PC-3 (cell line): ENCODE data around the gene MAGI2. TPM values are rescaled to one million over a fixed set of nuclear protein-coding genes. Genes with fewer than 3 reads are reported as not detected.

Experiments
- ATAC-seq: fragments of 200-7000 bp; cut with Tn5 transposase; 2 replicates; pipeline ENCODE4 v1.9.1; 2020; ENCODE audit warnings: mild to moderate bottlenecking, moderate library complexity
- BruUV-seq: library from RNA; stranded (reverse); fragments of 400-500 nt; replicated peaks from 2 replicates; lab custom pipeline; 2021; lab: Mats Ljungman, UMichigan
- CTCF ChIA-PET: fragments of 300-600 bp; sonication (Branson Sonifier 250); formaldehyde crosslinking; loops from one replicate; lab custom pipeline; 2022; ENCODE audit warnings: antibody characterized with exemption; lab: Charles Lee
- POLR2A ChIA-PET: fragments of 300-600 bp; sonication (Branson Sonifier 250); formaldehyde crosslinking; loops from one replicate; lab custom pipeline; 2022; ENCODE audit warnings: antibody characterized with exemption; ENCODE audit not compliant: unreplicated experiment; lab: Charles Lee
- DNase-seq: peaks from one replicate; pipeline ENCODE4 v3.0.0-alpha.2; 2015
- H2AFZ ChIP-seq: fragments of 300-600 bp; sonication (generic); 2 replicates; pipeline ENCODE4 v1.6.0; 2016; ENCODE audit warnings: antibody characterized with exemption, low read length
- H3F3A ChIP-seq: fragments of 300-600 bp; sonication (generic); one replicate; pipeline ENCODE4 v1.6.0; 2017; ENCODE audit warnings: antibody characterized with exemption, low read length, control low read depth, mild to moderate bottlenecking; ENCODE audit not compliant: unreplicated experiment
- H3K27ac ChIP-seq: fragments of 300-600 bp; sonication (generic); 2 replicates; pipeline ENCODE4 v1.5.1; 2016; ENCODE audit warnings: mild to moderate bottlenecking, low read length
- H3K27me3 ChIP-seq: fragments of 300-600 bp; sonication (generic); 2 replicates; pipeline ENCODE4 v1.6.1; 2016; ENCODE audit warnings: low read length, mixed read lengths
- H3K36me3 ChIP-seq: fragments of 300-600 bp; sonication (generic); 2 replicates; pipeline ENCODE4 v1.6.1; 2016; ENCODE audit warnings: low read depth, mixed run types, low read length, mixed read lengths
- H3K4me1 ChIP-seq: fragments of 300-600 bp; sonication (generic); 2 replicates; pipeline ENCODE4 v1.5.1; 2016; ENCODE audit warnings: low read length; ENCODE audit not compliant: insufficient read depth
- H3K4me2 ChIP-seq: fragments of 300-600 bp; sonication (generic); 2 replicates; pipeline ENCODE4 v1.6.0; 2016; ENCODE audit warnings: low read length
- H3K4me3 ChIP-seq: fragments of 300-600 bp; sonication (generic); 2 replicates; pipeline ENCODE4 v1.5.1; 2016; ENCODE audit warnings: mild to moderate bottlenecking, low read length, mixed read lengths
- H3K79me2 ChIP-seq: fragments of 300-600 bp; sonication (generic); 2 replicates; pipeline ENCODE4 v1.6.1; 2017; ENCODE audit warnings: low read length, mixed read lengths
- H3K9ac ChIP-seq: fragments of 300-600 bp; sonication (generic); 2 replicates; pipeline ENCODE4 v1.6.0; 2016; ENCODE audit warnings: mild to moderate bottlenecking, low read length
- H3K9me2 ChIP-seq: fragments of 300-600 bp; sonication (generic); replicated peaks from 2 replicates; pipeline ENCODE4 v1.6.1; 2016; ENCODE audit warnings: mixed run types, low read length, mixed read lengths
- H3K9me3 ChIP-seq: fragments of 300-600 bp; sonication (generic); 2 replicates; pipeline ENCODE4 v1.6.1; 2016; ENCODE audit warnings: low read length, mixed read lengths
- H4K20me1 ChIP-seq: fragments of 300-600 bp; sonication (generic); 2 replicates; pipeline ENCODE4 v1.6.1; 2016; ENCODE audit warnings: low read length, mixed read lengths
- CTCF ChIP-seq: fragments of 300-600 bp; sonication (generic); conservative IDR thresholded peaks from 2 replicates; pipeline ENCODE4 v1.5.1; 2017; ENCODE audit warnings: antibody characterized with exemption, low read depth, mild to moderate bottlenecking, low read length
- EZH2 ChIP-seq: fragments of 300-600 bp; sonication (generic); IDR thresholded peaks from one replicate; pipeline ENCODE4 v1.6.1; 2017; ENCODE audit warnings: antibody characterized with exemption, mild to moderate bottlenecking, low read length; ENCODE audit not compliant: unreplicated experiment
- EZH2phosphoT487 ChIP-seq: fragments of 300-600 bp; sonication (generic); IDR thresholded peaks from 2 replicates; pipeline ENCODE4 v1.6.1; 2018; ENCODE audit warnings: mild to moderate bottlenecking, antibody characterized with exemption, low read length, borderline replicate concordance
- intact Hi-C: fragments of 100-400 bp; cut with micrococcal nuclease; formaldehyde crosslinking; loops from 2 replicates; pipeline ENCODE4 v1.9.0; 2023
- total RNA-seq: library from RNA; depleted of rRNA; stranded (reverse); fragments of >200 nt; gene quantifications from 2 replicates; pipeline ENCODE4 v1.2.3, GENCODE V29; 2014

Gene MAGI2
- total RNA-seq, 1 experiment from 2014 or later = not detected

- H3F3A ChIP-seq = no peaks in the 10 kb centered on the region
- no peaks in the 10 kb centered on the region for H3K36me3 ChIP-seq
- H3K9me2 ChIP-seq = no peaks in the 10 kb centered on the region
- no peak overlapping the region for H3K27ac ChIP-seq
- no TSS peak for BruUV-seq
- no peaks in the 10 kb centered on the region for H3K4me1 ChIP-seq
- H3K79me2 ChIP-seq = no peaks in the 10 kb centered on the region
- POLR2A ChIA-PET = no interaction called here
- DNase-seq = no peak
- peaks cover 47% of the 10 kb centered on the region for H3K27me3 ChIP-seq
- no peaks in the 10 kb centered on the region for H3K9me3 ChIP-seq
- H3K4me3 ChIP-seq = no peak overlapping the region
- CTCF ChIA-PET = no interaction called here
- ATAC-seq = no peak
- no peaks in the 10 kb centered on the region for H4K20me1 ChIP-seq
- no peak overlapping the region for H3K9ac ChIP-seq
- H3K4me2 ChIP-seq = no peak overlapping the region
- intact Hi-C loops = no loop called here
- TF ChIP-seq CTCF = no peak
- TF ChIP-seq EZH2phosphoT487 = no peak
- no peak for TF ChIP-seq EZH2
- no peak overlapping the region for H2AFZ ChIP-seq
Observed at GRCh38 chr7:78406531-78406930, 1046.9 kb downstream of the MAGI2 start.

- CTCF ChIA-PET = no interaction called here
- H2AFZ ChIP-seq = no peak overlapping the region
- H3K36me3 ChIP-seq = no peaks in the 10 kb centered on the region
- no peaks in the 10 kb centered on the region for H3K4me1 ChIP-seq
- no peaks in the 10 kb centered on the region for H4K20me1 ChIP-seq
- no peak overlapping the region for H3K4me2 ChIP-seq
- no peaks in the 10 kb centered on the region for H3K79me2 ChIP-seq
- no peak overlapping the region for H3K9ac ChIP-seq
- no TSS peak for BruUV-seq
- no peaks in the 10 kb centered on the region for H3K9me3 ChIP-seq
- POLR2A ChIA-PET = no interaction called here
- H3F3A ChIP-seq = no peaks in the 10 kb centered on the region
- H3K27ac ChIP-seq = no peak overlapping the region
- ATAC-seq = no peak
- no peak overlapping the region for H3K4me3 ChIP-seq
- intact Hi-C loops = no loop called here
- peaks cover 50% of the 10 kb centered on the region for H3K27me3 ChIP-seq
- TF ChIP-seq CTCF (no peak), EZH2phosphoT487 (no peak), EZH2 (no peak)
- DNase-seq = no peak
- no peaks in the 10 kb centered on the region for H3K9me2 ChIP-seq
Observed at GRCh38 chr7:78402096-78402495, 1051.4 kb downstream of the MAGI2 start.

- BruUV-seq = no TSS peak
- Histone ChIP-seq H3K79me2 (no peaks in the 10 kb centered on the region), H3K27ac (no peak overlapping the region), H2AFZ (no peak overlapping the region), H3F3A (no peaks in the 10 kb centered on the region), H3K36me3 (no peaks in the 10 kb centered on the region), H3K9me2 (no peaks in the 10 kb centered on the region), H4K20me1 (no peaks in the 10 kb centered on the region), H3K9ac (no peak overlapping the region), H3K4me2 (no peak overlapping the region), H3K9me3 (no peaks in the 10 kb centered on the region), H3K27me3 (peaks cover 55% of the 10 kb centered on the region), H3K4me3 (no peak overlapping the region), H3K4me1 (no peaks in the 10 kb centered on the region)
- ChIA-PET POLR2A (interaction anchor here (0.6 kb wide), 1 partner anchor 626 kb away, joined by 12 read pairs; no protein-coding TSS in a partner anchor), CTCF (no interaction called here)
- DNase-seq (no peak), ATAC-seq (no peak)
- TF ChIP-seq EZH2phosphoT487 (no peak), CTCF (no peak), EZH2 (no peak)
- intact Hi-C loops = no loop called here
Observed at GRCh38 chr7:78400038-78400437, 1053.4 kb downstream of the MAGI2 start.
